NB4 (cell line): ENCODE measurements around the gene MTA2.
"Not testable (repeated sequence)": the region's sequence is repeated elsewhere in the genome, so short reads cannot be mapped to it uniquely, and the experiment has no call there.

ENCODE experiments used
- DNase-seq: peaks from one replicate; pipeline ENCODE4 v3.0.0; 2010; ENCODE audit warnings: low read depth
- H3K4me3 ChIP-seq: one replicate; pipeline ENCODE4 v1.5.1; 2011; ENCODE audit warnings: mild to moderate bottlenecking, low read depth, low read length, moderate library complexity
- CTCF ChIP-seq: IDR thresholded peaks from one replicate; pipeline ENCODE4 v1.5.1; 2012; ENCODE audit warnings: low read depth, low read length
- MAX ChIP-seq: IDR thresholded peaks from 2 replicates; pipeline ENCODE4 v1.6.1; 2011; ENCODE audit warnings: low read depth, low read length
- MYC ChIP-seq: IDR thresholded peaks from 2 replicates; pipeline ENCODE4 v1.6.1; 2011; ENCODE audit warnings: low read depth, low read length
- POLR2A ChIP-seq: IDR thresholded peaks from 2 replicates; pipeline ENCODE4 v1.6.1; 2011; ENCODE audit warnings: mild to moderate bottlenecking; ENCODE audit not compliant: insufficient read length; ENCODE audit errors: extremely low read depth

The MTA2 gene

DNA sequence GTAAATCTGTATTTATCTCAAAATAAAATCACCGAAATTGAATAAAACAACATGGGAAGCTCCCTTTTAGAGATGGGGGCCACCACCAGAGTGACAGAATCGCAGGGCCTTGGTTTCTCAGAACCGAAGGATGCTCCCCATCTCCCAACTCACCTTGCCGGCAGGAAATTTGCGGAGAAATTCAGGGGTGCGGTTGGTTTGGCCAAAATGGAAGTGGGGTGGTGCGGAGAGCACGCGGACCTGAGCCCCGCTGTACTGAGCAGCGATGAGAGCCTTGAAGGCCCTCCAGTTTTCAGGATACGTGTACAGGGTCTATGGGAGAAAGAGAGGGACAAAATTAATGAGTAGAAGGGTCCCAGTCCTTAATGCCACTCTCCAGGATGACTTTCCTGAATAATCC, 29.2 kb downstream of the MTA2 start:
- peak overlapping the region; percentile 99 for H3K4me3 ChIP-seq
- TF ChIP-seq POLR2A = no peak
- TF ChIP-seq MAX = no peak
- TF ChIP-seq CTCF = no peak
- TF ChIP-seq MYC = no peak
- DNase-seq = no peak

DNA sequence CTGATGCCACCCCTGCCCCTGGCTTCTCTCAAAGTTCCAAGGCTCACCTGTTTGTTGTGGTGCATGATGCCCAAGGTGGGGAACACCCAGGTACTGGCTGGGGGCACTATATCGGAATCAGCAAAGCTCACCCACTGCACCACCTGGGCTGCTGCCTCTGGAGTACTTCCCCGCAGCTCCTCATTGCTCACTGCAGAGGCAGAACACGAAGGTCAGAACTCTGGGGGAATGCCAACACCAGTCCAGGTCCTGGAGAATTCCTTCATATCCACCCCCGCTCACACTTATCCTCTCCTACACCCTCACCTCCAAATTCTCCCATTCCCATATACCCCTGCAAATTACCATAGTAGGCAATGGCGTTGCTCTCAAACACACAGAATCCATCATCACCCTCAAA, 30.2 kb downstream of the MTA2 start:
- H3K4me3 ChIP-seq = peak overlapping the region; percentile 99
- DNase-seq = not testable (repeated sequence)

DNA sequence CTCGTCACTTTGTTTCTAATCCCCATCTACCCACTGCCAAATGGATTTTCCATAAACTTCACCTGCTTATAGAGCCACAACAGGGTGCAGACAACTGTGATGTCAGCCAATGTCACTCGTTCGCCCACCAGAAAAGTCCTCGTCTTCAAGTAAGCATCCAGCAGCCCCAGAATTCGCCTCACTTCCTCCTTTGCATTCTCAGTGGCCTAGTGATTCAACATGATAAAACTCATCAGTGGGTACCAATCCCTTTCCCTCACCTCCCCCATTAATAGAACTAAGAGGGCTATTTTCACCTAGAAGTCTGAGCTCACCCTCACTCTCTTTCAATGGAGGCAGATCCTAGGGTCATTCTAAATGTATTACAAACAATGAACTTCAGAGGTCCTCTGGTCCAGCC, 30.8 kb downstream of the MTA2 start:
- DNase-seq = not testable (repeated sequence)
- peak overlapping the region; percentile 99 for H3K4me3 ChIP-seq

- TF ChIP-seq MYC = no peak
- TF ChIP-seq MAX = no peak
- no peak for TF ChIP-seq CTCF
- no peak for DNase-seq
- no peak overlapping the region for H3K4me3 ChIP-seq
Observed at GRCh38 chr11:62569611-62570010, 32.1 kb downstream of the MTA2 start.

DNA sequence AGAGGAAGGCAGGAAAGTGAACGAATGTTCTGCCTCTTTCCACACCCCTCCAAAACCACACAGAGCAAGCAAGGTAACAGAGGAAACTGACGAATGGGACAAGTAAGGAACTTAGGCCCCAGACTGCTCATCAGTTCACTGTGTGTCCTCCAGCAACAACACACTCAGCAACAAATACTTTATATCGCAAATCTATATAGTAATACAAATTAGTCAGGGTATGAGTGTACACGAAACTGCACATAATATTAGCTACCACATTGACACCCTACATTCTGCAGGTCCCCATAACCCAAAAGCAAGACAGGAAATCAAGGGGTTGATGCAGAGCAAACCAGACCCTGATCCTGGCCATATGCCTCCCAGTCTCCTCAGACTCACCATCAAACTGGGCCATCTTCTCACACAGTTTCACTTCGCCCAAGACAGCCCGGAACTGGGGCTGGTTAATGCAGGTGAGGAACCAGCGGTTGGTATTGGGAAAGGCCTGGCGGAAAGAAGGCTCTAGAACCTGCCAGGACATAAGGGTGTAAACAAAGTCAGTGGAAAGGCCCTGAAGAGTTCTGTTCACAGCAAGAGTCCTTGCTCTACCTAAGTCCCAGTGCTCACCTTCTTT, 34.5 kb downstream of the MTA2 start:
- TF ChIP-seq POLR2A (no peak), CTCF (no peak), MYC (no peak), MAX (no peak)
- H3K4me3 ChIP-seq = no peak overlapping the region
- no peak for DNase-seq

DNA sequence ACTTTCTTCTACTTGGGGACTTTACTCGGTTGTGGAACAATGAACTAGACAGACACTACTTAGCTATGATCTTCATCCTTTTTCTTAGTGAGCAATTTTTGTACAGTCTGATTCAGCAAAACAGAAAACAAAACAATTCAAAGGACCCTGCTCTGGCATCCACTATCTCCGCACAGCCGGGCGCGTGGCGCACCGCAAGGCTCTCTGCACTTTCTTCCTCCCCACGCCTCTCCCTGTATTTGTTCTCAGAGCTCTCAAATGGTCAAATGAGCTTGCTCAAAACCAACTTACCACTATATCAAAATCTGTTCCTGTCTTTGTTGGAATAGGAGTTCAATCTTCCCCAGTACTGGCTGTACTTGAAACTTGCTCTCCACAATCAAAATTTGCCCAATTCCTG, 35.4 kb downstream of the MTA2 start:
- DNase-seq = no peak
- TF ChIP-seq MYC (no peak), POLR2A (no peak), CTCF (no peak), MAX (no peak)
- no peak overlapping the region for H3K4me3 ChIP-seq

GRCh38 chr11:62565100-62565802, 36.4 kb downstream of the MTA2 start:
- no peak for TF ChIP-seq MYC
- no peak overlapping the region for H3K4me3 ChIP-seq

DNA sequence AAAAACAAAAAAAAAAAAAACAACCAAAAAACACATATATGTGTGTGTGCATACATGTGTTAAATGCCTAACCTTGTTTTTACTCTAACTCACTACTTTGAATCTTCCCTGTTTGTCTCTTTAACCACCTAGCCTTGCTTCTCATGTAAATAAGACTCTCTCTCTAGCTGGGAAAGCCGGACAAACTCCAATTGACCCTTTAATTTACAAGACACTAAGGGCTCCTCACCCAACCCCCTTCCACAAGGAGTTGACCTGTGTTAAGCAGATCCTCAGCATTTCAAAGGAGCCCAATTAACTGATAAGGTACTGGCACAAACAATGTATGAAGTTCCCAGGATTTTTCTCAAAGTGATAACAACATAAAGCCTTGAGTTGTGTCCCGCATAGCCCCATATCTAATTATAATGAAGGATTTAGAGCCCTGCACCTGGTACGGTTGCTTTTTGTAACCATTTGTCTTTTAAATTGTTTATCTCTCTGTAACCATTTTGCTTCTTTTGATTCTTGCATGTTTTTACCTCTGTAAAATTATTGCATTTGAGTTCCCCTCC, 39.9 kb downstream of the MTA2 start:
- not testable (repeated sequence) for DNase-seq, H3K4me3 ChIP-seq

More at GRCh38 chr11:62565100-62565802, 36.4 kb downstream of the MTA2 start:
- DNase-seq = no peak
